NCI-H1048 (cell line): ENCODE measurements around the gene NADSYN1.

Experiments used
- DNase-seq: peaks from one replicate; lab custom pipeline; 2025; lab: John Stamatoyannopoulos, UW

The NADSYN1 gene

GRCh38 chr11:71451596-71452198 lies 1.3 kb upstream of the NADSYN1 start:
- no peak for DNase-seq

GRCh38 chr11:71452199-71453036 lies 585 bp upstream of the NADSYN1 start:
- no peak for DNase-seq

GRCh38 chr11:71453918-71454304 lies 908 bp downstream of the NADSYN1 start:
- no peak for DNase-seq

GRCh38 chr11:71454470-71455113 lies 1.6 kb downstream of the NADSYN1 start:
- no peak for DNase-seq

- no peak for DNase-seq
Measured at GRCh38 chr11:71456294-71456693, 3.3 kb downstream of the NADSYN1 start.

- DNase-seq, result no peak
Measured at GRCh38 chr11:71456831-71457230, 3.8 kb downstream of the NADSYN1 start.

- DNase-seq, result no peak
Measured at GRCh38 chr11:71458146-71459070, 5.4 kb downstream of the NADSYN1 start.

- no peak for DNase-seq
Measured at GRCh38 chr11:71459076-71459766, 6.2 kb downstream of the NADSYN1 start.

GRCh38 chr11:71459767-71460320 lies 6.8 kb downstream of the NADSYN1 start:
- no peak for DNase-seq

GRCh38 chr11:71461696-71462095 lies 8.7 kb downstream of the NADSYN1 start:
- no peak for DNase-seq

- DNase-seq, result no peak
Measured at GRCh38 chr11:71462726-71463125, 9.7 kb downstream of the NADSYN1 start.

GRCh38 chr11:71463331-71464211 lies 10.6 kb downstream of the NADSYN1 start:
- DNase-seq, result no peak

GRCh38 chr11:71465054-71465453 lies 12.1 kb downstream of the NADSYN1 start:
- no peak for DNase-seq

- no peak for DNase-seq
Measured at GRCh38 chr11:71466358-71466757, 13.4 kb downstream of the NADSYN1 start.

- DNase-seq, result no peak
Measured at GRCh38 chr11:71467164-71467563, 14.2 kb downstream of the NADSYN1 start.

- no peak for DNase-seq
Measured at GRCh38 chr11:71470946-71471345, 17.9 kb downstream of the NADSYN1 start.

GRCh38 chr11:71472357-71472885 lies 19.4 kb downstream of the NADSYN1 start:
- no peak for DNase-seq

- no peak for DNase-seq
Measured at GRCh38 chr11:71472941-71473792, 20.2 kb downstream of the NADSYN1 start.

GRCh38 chr11:71473793-71474080 lies 20.7 kb downstream of the NADSYN1 start:
- DNase-seq, result no peak
